Stimulated activated CD4-positive, alpha-beta T cell treated with anti-CD3 and anti-CD28 coated beads, Interleukin-1b, Interleukin-23, amount 100 ng/mL, for 24 hours (primary cell): ENCODE results near the gene BACE1-AS.
"Not testable (repeated sequence)": the region's sequence is repeated elsewhere in the genome, so short reads cannot be mapped to it uniquely, and the experiment has no call there.

ENCODE experiments used
- DNase-seq, 4 experiments: peaks; one replicate each; pipeline ENCODE4 v3.0.0-alpha.2; 2020; ENCODE audit warnings: low read depth in 4 of 4, low spot score in 1 of 4

BACE1-AS gene

GRCh38 chr11:117290809-117291396 lies at the start of gene BACE1-AS:
TSS of gene BACE1-AS (plus strand) at chr11:117291346.
- DNase-seq, result no peak

GRCh38 chr11:117248341-117248740 lies 42.8 kb upstream of the BACE1-AS start:
- DNase-seq, result no peak

GRCh38 chr11:117249571-117249970 lies 41.6 kb upstream of the BACE1-AS start:
- no peak for DNase-seq

DNA sequence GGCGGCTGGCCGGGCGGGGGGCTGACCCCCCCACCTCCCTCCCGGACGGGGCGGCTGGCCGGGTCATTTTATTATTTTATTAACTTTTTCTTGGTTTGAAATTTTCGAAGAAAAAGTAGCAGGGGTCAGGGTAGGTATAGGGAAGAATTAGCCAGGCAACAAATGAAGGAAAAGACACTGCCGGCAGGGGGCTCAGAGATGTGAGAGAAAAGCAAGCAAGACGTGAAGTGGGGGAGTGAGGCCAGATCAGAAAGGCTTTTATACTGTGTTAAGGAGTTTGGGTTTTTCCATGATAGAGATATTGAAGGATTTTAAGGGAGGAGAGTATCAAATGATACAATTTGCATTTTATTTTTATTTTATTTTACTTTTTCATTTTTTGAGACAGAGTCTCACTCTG lies 39.6 kb upstream of the BACE1-AS start:
- DNase-seq, result no peak

DNA sequence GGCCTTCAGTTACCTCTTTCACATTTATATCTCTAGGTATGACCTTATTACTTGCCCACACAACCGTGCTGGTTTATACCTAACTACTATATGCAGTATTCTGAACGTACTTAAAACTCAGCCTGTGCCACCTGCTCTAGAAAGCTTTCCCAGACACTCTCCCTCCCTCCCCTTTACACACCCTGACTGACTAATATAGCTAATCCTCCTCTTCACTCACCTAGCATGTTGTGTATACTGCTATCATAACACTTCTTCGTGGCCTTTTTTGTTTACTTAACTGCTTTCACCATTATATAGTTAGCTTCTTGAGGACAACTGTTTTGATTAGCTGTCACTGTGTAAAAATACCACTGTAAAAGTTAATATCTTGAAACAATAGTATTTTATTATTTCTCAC lies 35.2 kb upstream of the BACE1-AS start:
- DNase-seq, result no peak

DNA sequence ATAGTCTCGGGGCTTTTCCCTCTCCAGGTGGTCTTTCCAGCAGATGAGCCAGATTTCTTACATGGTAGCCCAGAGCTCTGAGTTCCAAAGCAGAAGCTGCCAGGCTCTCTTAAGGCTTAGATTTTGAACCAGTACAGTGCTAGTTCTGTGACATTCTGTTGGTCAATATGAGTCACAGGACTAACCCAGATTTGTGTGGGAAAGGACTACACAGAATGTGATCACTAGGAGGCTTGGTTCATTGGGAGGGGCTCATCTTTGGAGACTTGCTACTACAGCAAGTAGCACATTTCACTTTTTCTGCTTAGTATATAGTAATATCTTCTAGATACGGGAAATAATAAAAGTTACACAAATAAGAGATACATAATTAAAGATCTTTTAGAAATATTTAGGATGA lies 34.6 kb upstream of the BACE1-AS start:
- DNase-seq, result no peak

DNA sequence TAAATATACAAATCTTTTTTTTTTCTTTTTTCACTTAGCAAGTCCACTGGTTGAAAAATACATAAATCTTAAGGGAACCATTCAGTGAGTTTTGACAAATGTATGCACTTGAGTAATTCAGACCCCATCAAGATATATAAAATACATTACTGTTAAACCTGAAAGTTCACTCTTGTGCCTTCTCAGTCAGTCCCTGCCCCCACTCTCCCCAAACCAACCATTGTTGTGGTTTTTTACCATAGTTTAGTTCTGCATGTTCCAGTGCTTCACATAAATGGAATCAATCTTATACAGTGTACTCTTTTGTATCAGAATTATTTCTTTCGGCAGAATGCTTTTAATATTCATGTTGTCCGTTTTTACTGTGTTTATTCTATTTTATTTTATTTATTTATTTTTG lies 32.6 kb upstream of the BACE1-AS start:
- no peak for DNase-seq

- no peak for DNase-seq
Observed at GRCh38 chr11:117259417-117259816, 31.7 kb upstream of the BACE1-AS start.

DNA sequence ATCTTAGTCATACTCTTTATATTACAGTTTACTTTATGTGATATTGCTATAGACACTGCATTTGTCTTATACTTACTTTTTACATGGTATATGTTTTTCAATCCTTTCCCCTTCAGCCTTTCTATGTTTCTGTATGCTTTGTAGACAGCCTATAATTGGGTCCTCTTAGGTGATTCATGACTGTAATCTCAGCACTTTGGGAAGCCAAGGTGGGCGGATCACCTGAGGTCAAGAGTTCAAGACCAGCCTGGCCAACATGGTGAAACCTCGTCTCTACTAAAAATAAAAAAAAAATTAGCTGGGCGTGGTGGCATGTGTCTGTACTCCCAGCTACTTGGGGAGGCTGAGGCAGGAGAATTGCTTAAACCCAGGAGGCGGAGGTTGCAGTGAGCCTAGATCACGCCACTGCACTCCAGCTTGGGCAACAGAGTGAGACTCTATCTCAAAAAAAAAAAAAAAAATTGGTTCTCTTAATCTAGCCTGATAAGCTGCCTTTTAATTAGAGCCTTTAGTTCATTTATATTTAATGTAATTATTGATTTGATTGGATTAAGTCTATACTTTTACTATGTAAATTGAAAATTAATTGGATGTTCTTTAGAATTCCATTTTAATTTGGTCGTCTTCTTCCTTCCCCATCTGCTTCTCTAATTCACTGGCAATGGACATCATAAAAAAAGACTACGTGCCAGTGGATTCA lies 26.4 kb upstream of the BACE1-AS start:
- DNase-seq, result not testable (repeated sequence)

DNA sequence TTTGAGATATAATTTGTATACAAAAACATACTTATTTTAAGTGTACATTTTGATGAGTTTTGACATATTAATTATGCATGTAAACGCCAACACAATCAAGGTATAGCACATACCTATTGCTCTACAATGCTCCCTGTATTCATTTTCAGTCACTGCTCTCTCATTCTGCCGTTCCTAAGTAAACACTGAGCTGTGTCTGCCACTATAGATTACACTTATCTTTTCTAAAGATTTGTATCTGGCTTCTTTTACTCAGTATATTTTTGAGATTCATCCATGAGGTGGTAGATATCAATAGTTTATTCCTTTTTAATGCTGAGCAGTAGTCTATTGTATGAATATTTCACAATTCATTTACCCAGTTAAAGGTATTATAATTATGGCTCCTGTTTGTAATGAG lies 25.4 kb upstream of the BACE1-AS start:
- DNase-seq, result no peak

- DNase-seq, result no peak
Observed at GRCh38 chr11:117269856-117270255, 21.3 kb upstream of the BACE1-AS start.

DNA sequence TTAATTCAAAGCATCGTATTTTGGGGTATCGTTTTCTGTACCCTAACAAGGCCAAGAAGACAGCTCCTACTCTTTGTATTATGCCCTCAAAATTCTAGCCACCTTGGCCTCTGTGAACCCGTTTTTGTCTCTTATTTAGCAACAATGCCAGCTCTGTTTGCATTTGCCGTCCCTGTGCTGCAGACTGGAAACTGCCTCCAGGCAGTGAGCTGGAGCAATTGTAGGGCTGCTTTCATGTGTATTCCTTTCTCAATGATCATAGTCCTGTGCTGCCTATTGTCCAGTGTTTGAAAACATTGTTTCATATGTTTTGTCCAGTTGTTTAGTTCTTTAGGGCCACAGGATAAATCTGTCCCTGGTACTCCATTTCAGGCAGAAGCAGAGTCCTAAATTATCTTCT lies 19.9 kb upstream of the BACE1-AS start:
- DNase-seq, result no peak

GRCh38 chr11:117272175-117272574 lies 19.0 kb upstream of the BACE1-AS start:
- not testable (repeated sequence) for DNase-seq

- DNase-seq, result no peak
Observed at GRCh38 chr11:117273550-117274289, 17.4 kb upstream of the BACE1-AS start.

GRCh38 chr11:117278347-117278746 lies 12.8 kb upstream of the BACE1-AS start:
- no peak for DNase-seq

- no peak for DNase-seq
Observed at GRCh38 chr11:117279711-117280376, 11.3 kb upstream of the BACE1-AS start.

- DNase-seq, result no peak
Observed at GRCh38 chr11:117281159-117281558, 10.0 kb upstream of the BACE1-AS start.

GRCh38 chr11:117281869-117282268 lies 9.3 kb upstream of the BACE1-AS start:
- no peak for DNase-seq

GRCh38 chr11:117282956-117283355 lies 8.2 kb upstream of the BACE1-AS start:
- no peak for DNase-seq

- no peak for DNase-seq
Observed at GRCh38 chr11:117284053-117284452, 7.1 kb upstream of the BACE1-AS start.

- DNase-seq, result no peak
Observed at GRCh38 chr11:117286588-117286987, 4.6 kb upstream of the BACE1-AS start.

DNA sequence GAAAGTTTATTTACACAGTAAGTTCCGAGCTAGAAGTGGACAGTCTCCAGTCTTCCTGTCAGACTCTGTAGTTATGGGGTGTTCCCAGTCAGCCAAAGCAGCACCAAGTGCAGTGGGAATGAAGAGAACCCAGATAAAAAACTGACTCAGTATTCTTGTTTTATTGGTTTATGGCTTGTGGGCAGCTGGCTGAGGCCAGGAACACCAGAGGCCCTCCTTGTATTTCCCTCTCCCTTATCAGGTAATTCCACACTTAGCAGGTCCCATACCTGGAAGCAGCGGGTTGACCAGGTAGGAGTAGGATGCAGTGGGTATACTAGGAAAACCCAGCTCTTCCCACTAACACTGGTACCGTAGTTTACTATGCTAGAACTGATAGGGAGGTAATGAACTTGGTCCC lies 3.5 kb upstream of the BACE1-AS start:
- DNase-seq, result no peak
